Bone marrow (tissue), 2 donors: ENCODE measurements around the gene MKRN3.

ENCODE experiments used
- DNase-seq, 2 donors: peaks; one replicate each; lab custom pipeline; 2025; lab: John Stamatoyannopoulos, UW

The MKRN3 gene

DNA sequence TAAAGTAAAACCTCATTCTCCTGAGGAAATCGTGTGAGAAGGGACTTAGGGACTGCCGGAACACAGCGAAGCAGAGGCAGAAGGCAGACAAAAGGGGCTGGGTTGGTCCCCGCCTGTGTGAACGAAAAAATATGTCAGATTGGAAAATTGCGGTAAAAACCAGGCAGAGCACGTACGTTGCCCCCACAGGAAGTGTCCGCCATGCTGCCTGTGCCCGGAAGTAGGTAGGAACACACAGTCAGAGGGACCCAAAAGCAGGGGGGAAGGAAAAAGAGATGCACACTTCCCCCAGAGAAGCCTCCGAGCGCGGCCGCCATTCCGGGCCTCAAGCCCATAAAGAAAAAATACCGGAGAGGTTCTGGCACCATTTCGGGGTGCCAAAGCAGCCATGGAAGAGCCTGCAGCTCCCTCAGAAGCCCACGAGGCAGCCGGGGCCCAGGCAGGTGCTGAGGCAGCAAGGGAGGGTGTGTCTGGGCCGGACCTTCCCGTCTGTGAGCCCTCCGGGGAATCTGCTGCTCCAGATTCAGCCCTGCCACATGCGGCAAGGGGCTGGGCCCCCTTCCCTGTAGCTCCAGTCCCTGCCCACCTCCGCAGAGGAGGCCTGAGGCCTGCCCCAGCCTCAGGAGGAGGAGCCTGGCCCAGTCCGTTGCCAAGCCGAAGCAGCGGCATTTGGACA is at the start of gene MKRN3:
Gene MKRN3, plus strand, starts transcription at position 280 of the 676 bp plus-strand sequence. Its CDS starts 109 bp downstream, at position 389.
- DNase-seq: peak in 1 of 2 donors; percentile 61

- no peak for DNase-seq
These were observed 48.6 kb upstream of the MKRN3 start for GRCh38 chr15:23516866-23517265.

DNA sequence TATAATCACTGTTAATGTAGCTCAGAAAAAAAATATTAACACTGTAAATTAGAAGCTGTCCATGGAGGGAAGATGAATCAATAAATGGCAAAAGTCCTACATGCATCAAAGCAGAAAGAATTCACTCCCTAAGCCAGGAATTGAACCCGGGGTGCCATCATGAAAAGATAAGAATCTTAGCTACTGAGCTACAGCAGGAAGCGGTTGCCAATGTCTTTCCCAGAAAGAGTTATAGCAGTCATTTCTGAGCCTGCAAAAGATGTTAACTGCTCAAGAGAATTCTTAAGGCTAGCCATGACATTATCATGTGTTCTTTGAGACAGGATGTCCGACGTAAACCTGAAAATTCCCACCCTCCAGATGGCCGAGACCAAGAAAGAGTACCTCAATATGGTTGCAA is 47.4 kb upstream of the MKRN3 start:
- no peak for DNase-seq

GRCh38 chr15:23524816-23525215 is 40.7 kb upstream of the MKRN3 start:
- no peak for DNase-seq

DNA sequence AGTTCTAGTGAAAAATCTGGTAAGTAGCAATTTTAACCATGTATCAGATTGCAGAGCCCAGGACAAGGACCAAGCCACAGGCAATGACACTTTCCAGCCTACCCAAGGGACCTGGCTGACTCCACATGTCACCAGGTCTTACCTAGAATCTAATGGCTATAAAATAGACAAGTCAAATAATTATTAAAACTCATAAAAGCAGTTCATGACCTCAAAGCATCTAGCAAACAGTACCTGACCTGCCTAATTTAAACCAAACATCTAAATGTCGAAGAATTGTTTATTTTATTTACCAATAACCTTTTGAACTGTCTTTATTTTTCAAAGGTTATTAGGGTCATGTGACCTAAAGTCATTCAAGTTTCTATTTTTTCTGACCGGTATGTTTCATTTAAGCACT is 35.6 kb upstream of the MKRN3 start:
- DNase-seq: no peak

GRCh38 chr15:23532024-23532423 is 33.5 kb upstream of the MKRN3 start:
- DNase-seq: no peak

GRCh38 chr15:23536659-23537058 is 28.8 kb upstream of the MKRN3 start:
- no peak for DNase-seq

- DNase-seq: no peak
These were observed 26.8 kb upstream of the MKRN3 start for GRCh38 chr15:23538648-23539047.

DNA sequence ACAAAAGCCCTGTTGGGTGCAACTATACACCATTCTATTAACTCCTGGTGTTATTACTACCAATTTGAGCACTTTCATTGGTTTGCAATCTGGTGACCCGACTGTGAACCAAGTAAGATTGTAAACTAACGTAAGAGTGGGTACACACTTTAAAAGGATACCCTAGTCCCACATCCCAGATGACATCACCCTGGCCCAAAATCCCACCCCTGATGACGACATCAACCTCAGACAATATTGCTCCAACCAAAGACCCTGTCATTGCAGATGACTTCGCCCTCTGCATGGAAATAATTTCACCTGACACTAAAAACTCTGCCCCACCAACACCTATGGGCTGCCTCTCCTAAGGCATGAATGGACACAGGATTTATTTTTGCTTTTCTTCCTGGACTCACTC is 25.6 kb upstream of the MKRN3 start:
- DNase-seq: no peak

DNA sequence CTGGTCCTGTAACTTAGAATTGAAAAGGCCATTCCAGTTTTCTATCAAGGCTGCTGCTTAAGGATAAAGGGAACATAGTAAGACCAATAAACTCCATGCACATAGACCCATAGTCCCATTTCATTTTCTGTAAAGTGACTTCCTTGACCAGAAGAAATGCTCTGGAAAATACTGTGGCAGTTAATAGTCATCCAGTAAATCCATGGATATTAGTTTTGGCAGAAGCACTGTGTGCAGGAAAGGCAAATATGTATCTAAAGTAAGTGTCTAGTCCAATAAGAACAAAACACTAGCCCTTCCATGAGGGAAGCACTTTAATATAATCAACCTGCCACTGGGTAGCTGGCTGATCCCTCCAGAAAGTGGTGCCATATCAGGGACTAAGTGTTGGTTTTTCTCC is 19.3 kb upstream of the MKRN3 start:
- no peak for DNase-seq

GRCh38 chr15:23548071-23548470 is 17.4 kb upstream of the MKRN3 start:
- no peak for DNase-seq

GRCh38 chr15:23561914-23562313 is 3.6 kb upstream of the MKRN3 start:
- DNase-seq: no peak

GRCh38 chr15:23564821-23565394 is 566 bp upstream of the MKRN3 start:
- DNase-seq: no peak

DNA sequence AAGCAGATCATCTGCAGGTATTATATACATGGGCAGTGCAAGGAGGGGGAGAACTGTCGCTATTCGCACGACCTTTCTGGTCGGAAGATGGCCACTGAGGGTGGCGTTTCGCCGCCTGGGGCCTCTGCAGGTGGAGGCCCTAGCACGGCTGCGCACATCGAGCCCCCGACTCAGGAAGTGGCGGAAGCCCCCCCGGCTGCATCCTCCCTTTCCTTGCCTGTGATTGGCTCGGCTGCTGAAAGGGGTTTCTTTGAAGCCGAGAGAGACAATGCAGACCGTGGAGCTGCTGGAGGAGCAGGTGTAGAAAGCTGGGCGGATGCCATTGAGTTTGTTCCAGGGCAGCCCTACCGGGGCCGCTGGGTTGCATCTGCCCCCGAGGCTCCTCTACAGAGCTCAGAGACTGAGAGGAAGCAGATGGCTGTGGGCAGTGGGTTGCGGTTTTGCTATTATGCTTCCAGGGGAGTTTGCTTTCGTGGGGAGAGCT is 639 bp downstream of the MKRN3 start:
- DNase-seq: peak in 1 of 2 donors; percentile 74

GRCh38 chr15:23566651-23567050 is 1.2 kb downstream of the MKRN3 start:
- DNase-seq: no peak

- no peak for DNase-seq
These were observed 2.4 kb downstream of the MKRN3 start for GRCh38 chr15:23567921-23568320.

DNA sequence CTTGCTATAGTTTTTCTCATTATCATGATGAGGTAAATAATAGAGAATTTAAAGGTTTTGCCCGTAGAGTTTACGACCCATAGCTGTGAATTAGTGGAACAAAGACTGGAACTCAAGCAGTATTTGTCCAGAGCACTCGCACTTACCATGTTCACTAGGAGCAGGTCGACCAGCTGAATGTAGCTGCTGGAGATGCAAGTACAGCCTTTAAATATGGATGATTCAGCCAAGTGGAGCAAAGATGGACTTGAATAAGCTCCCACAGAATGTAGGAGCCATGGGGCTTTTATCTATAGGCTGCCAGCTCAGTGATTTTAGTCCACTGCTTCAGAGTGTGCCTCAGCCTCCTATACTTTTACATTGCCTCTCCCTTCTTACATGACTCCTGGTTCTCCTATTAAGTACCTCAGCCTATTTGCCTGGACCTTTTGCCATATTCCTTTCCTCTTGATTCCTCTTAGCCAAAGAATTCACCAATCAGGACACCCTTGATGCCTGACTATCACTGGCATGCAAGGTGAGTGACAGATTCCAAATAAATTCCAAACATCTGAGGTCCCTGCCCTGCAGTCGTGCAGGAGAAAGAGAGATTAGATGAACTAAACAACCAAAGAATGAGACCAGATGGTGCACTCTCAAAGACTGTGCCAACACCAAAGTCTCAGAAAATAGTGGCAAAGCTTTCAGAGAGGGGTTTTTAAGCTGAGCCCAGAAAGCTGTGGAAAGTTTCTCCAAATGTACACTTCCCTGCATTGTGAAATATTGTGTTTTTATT is 3.9 kb downstream of the MKRN3 start:
- no peak for DNase-seq

- no peak for DNase-seq
These were observed 5.0 kb downstream of the MKRN3 start for GRCh38 chr15:23570486-23570885.

DNA sequence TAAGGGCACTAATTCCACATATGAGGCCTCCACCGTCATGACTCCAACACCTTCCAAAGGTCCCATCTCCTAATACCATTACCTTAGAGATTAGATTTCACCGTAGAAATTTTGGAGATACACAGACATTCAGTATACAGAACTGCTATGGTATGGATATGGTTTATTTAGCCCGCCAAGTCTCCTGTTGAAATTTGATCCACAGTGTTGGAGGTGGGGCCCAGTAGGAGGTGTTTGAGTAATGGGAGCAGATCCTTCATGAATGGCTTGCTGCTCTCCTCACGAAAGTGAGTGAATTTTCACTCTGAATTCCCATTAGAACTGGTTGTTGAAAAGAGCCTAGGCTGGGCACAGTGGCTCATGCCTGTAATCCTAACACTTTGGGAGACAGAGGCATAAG is 7.4 kb downstream of the MKRN3 start:
- DNase-seq: no peak

GRCh38 chr15:23574742-23575141 is 9.3 kb downstream of the MKRN3 start:
- no peak for DNase-seq

DNA sequence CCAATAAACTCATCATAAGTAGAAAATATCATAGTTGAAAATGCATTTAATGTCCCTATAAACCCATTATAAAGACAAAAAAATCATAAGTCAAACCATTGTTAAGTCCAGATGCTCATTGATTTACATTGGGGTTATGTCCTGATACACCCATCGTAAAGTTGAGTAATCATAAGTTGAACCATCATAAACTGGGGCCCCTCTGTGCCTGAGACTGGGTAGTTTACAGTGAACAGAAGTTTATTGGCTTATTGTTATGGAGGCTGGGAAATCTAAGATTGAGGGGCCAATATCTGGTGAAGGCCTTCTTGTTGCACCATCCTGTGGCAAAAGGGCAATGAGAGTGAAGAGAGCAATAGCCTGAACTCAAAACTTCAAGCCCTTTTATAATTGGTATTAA is 10.6 kb downstream of the MKRN3 start:
- no peak for DNase-seq

DNA sequence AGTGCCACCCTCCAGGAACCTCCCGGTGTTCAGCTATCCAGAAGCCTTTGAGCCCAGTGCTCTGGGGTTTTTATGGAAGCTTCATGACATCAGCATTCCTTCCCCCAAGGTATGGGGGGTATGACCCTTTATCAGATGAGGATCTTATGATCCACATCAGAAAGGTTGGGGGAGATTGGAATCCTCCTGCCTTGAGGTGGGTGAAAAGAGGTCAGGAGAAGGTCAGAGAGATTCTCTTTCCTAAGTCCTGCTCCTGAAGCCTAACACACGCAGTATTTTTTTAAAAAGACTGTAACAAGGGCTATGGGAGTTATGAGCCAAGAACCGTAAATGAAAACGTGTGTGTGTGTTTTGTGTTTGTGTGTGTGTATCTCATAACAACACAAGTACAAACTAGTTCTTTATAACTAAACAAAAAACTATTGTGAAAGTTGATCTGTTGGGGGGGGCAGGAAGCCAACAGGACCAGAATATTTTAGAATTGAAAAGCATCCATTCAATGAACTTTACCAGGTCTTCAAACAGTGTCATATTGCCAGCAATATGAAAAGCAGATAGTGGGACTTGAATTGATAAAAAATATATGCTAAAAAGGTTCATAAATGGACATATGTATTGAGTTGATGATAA is 13.2 kb downstream of the MKRN3 start:
- DNase-seq: no peak

- DNase-seq: no peak
These were observed 22.8 kb downstream of the MKRN3 start for GRCh38 chr15:23588268-23588667.
